HG03108 (cell line): ENCODE measurements around the gene SLC25A2.
"Not testable (repeated sequence)": the region's sequence is repeated elsewhere in the genome, so short reads cannot be mapped to it uniquely, and the experiment has no call there.

Experiments used
- ATAC-seq: cut with Tn5 transposase; IDR thresholded peaks from one replicate; pipeline ENCODE4 v1.9.1; 2021; ENCODE audit warnings: moderate library complexity; ENCODE audit not compliant: unreplicated experiment

SLC25A2 gene

DNA sequence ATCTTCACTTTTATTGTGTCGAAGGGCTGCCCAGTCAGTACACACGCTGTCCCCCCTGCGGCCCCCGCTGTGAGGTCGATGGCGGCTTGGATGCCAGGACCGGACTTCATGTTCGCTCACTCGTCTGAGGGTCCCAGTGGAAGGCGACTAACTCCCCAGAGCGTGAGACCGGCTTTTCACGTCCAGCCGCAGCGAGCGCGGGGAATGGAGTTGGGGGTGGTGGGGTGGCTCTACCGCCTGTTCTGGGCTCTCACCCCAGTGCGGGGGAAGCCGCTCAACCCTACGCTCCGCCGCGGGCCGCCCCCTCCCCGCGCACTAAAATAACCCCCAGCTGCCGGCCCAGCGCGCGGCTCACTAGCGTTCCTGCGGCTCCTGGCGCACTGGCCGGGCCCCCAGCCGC is at the start of gene SLC25A2:
TSS of gene SLC25A2 (minus strand) at position 294 of the 400 bp plus-strand sequence. CDS start at position 110, 184 bp downstream.
- ATAC-seq: no peak

DNA sequence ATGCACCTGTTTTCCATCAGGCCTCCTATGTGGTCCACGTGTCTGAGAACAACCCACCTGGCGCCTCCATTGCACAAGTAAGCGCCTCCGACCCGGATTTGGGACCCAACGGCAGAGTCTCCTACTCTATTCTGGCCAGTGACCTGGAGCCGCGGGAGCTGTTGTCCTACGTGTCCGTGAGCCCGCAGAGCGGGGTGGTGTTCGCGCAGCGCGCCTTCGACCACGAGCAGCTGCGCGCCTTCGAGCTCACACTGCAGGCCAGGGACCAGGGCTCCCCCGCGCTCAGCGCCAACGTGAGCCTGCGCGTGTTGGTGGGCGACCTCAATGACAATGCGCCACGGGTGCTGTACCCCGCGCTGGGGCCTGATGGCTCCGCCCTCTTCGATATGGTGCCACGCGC is 47.7 kb upstream of the SLC25A2 start:
- no peak for ATAC-seq

- no peak for ATAC-seq
These were observed 46.2 kb upstream of the SLC25A2 start, which contains the start of gene PCDHGB1 for GRCh38 chr5:141349917-141350619. Gene PCDHGB1 (plus strand): TSS chr5:141350099. CDS start chr5:141350261, 162 bp downstream.

DNA sequence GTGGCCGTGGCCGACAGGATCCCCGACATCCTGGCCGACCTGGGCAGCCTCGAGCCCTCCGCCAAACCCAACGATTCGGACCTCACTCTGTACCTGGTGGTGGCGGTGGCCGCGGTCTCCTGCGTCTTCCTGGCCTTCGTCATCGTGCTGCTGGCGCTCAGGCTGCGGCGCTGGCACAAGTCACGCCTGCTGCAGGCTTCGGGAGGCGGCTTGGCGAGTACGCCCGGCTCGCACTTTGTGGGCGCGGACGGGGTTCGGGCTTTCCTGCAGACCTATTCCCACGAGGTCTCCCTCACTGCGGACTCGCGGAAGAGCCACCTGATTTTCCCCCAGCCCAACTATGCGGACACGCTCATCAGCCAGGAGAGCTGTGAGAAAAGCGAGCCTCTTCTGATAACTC is 42.2 kb upstream of the SLC25A2 start:
- ATAC-seq: not testable (repeated sequence)

- ATAC-seq: no peak
These were observed 41.5 kb upstream of the SLC25A2 start for GRCh38 chr5:141345327-141345726.

- ATAC-seq: no peak
These were observed 40.2 kb upstream of the SLC25A2 start for GRCh38 chr5:141343953-141344463.

DNA sequence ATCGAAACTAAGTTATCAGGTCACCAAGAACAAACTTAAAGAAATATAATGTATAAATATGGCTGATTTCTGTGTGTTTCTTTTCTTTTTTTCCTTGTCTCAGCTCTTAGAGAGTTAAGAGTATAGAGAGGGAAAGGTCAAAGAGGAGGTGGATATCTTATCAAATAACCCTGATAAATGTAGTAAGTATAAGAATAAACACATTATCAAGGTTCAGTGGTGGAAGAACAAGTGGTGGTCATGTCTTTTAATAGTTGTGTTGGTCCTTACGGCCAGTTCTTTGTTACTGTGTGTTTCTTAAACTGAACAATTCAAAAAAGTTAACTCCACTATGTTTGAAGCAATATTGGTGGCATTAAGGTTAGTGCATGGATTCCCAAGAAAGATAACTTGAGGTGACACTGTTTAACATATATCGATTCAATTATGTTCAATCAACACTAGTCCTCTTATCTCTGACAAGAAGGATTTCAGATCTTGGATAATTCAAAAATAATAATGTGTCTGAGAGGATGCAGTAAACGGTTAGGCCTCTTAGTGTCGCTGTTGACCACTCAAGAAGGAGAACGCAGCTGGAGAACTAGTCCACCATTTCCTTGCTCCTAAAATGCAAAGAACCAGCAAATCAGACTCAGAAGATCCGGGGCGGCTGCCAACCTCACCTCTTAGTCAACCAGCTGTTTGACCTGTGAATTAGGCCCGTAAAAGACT is 39.5 kb upstream of the SLC25A2 start, which contains the start of gene PCDHGA3:
TSS of gene PCDHGA3 (plus strand) at position 588 of the 711 bp plus-strand sequence. CDS start 205 bp downstream, outside the sequence.
- ATAC-seq: no peak

DNA sequence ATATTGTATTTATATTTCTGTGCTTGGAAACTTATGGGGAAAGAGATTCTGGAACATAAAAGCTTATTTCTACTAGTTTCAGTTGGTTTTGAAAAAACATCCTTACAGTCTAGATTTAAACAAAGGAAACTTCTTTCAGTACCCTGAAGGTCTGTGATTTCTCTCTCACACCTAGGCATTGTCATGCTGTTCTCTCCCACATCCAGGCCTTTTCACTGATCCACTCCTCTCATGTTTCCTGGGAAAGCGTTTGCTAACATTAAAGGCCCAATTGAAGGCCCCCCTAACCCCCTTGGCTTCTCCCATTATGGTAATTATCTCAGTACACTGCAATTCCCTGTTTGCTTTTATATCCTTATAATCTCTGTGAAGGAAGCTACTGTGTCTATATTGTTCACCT is 38.9 kb upstream of the SLC25A2 start:
- no peak for ATAC-seq

DNA sequence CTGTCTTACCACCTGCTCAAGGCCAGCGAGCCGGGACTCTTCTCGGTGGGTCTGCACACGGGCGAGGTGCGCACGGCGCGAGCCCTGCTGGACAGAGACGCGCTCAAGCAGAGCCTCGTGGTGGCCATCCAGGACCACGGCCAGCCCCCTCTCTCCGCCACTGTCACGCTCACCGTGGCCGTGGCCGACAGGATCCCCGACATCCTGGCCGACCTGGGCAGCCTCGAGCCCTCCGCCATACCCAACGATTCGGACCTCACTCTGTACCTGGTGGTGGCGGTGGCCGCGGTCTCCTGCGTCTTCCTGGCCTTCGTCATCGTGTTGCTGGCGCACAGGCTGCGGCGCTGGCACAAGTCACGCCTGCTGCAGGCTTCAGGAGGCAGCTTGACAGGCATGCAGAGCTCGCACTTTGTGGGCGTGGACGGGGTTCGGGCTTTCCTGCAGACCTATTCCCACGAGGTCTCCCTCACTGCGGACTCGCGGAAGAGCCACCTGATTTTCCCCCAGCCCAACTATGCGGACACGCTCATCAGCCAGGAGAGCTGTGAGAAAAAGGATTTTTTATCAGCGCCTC is 37.0 kb upstream of the SLC25A2 start:
- ATAC-seq: not testable (repeated sequence)

GRCh38 chr5:141338538-141339306 is 34.9 kb upstream of the SLC25A2 start, which contains the start of gene PCDHGA2:
Gene PCDHGA2 (plus strand): TSS chr5:141338760.
- ATAC-seq: no peak

DNA sequence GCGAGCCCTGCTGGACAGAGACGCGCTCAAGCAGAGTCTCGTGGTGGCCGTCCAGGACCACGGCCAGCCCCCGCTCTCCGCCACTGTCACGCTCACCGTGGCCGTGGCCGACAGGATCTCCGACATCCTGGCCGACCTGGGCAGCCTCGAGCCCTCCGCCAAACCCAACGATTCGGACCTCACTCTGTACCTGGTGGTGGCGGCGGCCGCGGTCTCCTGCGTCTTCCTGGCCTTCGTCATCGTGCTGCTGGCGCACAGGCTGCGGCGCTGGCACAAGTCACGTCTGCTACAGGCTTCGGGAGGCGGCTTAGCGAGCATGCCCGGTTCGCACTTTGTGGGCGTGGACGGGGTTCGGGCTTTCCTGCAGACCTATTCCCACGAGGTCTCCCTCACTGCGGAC is 28.7 kb upstream of the SLC25A2 start:
- ATAC-seq: not testable (repeated sequence)

DNA sequence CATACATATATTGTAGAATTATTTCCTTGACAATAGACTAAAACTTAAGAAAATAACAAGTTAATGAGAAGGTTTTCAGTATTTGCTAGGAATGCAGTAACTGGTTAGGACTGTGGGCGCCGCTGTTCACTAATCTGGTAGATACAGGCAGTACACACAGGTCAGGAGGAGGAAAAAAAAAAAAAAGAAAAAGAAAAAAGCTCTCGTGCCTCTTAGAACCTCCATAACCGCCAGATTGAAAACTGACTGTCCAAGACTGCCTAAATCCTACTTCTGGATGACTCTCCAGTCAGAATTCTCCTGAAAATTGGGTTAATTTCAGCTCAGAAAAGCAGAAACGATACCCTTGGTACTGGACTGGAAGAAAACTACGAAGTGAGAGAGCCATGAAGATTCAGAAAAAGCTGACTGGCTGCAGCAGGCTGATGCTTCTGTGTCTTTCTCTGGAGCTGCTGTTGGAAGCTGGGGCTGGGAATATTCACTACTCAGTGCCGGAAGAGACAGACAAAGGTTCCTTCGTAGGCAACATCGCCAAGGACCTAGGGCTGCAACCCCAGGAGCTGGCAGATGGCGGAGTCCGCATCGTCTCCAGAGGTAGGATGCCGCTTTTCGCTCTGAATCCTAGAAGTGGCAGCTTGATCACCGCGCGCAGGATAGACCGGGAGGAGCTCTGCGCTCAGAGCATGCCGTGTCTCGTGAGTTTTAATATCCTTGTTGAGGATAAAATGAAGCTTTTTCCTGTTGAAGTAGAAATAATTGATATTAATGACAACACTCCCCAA is 26.6 kb upstream of the SLC25A2 start, which contains the start of gene PCDHGA1:
TSS of gene PCDHGA1 (plus strand) at position 216 of the 782 bp plus-strand sequence.
- ATAC-seq: no peak

DNA sequence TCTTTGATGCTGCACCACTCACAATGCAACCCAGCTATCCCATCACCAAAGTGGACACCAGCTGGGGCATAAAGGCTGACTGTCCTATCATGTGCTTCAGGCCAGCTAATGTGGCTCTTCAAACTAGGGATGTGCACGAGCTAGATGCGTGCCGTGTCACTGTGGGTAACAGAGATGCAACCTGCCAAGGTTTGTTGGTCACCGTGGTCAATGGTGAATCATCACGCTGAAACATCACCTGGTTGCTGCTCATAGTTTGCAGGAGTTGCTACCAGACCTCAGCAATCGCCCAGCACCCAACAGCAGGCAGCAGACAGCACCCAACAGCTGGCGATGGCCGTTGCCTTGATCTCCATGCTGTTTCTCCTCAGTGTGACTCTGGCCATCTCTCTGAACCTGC is 24.4 kb upstream of the SLC25A2 start:
- no peak for ATAC-seq

DNA sequence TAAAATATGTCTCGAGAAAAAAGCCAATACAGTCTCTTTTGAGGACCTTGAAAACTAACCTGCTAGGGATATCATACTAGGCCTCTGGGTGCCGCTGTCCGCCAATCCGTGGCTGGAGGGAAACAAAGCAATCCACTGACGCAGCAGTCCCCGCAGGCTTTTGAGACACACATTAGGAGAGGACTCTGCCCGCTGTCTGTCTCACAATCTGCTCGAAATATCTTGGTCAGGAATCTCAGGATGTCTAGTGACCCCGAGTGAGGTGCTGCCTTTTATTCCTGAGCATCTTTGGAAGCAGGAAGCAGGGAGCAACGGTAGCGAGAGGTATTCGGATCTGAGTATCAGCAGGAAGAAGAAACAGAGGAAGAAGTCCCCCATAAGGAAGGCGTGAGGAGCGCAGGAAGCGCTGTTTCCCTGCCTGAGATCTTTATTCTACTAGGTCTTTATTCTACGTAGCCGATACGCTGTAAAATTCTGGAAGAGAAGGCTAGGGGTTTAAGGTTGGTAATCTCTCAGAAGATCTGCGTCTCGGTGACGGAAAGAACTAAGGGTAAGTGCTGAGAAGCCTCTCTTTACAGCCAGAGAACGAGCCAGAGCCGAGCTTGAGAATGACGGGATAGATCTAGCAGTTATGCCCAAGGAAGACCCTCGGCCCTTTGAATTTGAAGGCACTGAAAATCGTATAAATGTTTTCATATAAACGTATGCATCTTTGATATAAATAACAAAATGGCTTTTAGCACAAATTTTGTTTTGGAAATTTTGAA is 22.4 kb upstream of the SLC25A2 start:
- peak; percentile 69 for ATAC-seq

- ATAC-seq: no peak
These were observed 18.4 kb upstream of the SLC25A2 start for GRCh38 chr5:141322261-141322660.

DNA sequence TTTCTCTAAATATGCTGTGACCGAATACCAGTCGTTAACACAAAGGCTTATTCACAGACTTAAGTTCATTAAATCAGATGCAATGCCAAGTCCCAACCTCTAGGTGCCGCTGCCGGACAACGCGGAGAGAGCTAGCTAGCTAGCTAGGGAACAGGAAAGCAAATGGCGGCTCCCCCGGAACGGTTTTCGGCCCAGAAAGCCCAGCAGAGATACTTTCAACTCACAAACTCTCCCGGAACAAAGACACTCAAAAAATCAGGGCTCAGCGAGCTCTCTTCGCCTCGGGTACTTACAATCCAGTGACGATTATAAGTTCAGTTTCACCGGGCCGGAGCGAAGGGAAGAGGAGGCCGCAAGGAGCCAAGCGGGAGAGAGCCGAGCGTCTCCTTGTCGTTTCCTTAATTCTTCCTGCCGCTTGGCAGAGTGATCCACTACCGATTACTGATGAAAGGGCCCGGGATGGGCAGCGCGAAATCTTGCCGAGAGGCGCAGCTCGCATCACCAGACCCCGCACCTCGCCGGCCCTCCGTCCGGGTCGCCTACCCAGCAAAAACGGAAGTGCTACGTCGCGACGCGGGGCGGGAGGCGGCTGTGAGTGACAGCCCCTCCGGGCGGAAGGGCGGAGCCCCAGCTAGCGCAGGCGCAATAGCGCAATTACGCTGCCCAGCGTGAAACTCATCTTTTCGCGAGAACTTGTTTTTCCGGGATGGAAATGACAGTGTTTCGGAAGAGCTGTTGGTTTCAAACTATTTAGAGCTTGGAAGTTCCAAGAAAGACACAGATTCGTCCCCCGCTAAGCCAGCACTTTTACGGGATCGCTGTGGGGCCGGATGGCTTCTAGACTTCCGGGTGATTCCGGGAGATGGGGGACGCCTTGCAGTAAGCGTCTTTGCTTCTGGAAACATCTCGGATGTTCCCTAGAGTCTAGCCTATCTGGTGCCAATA is 16.6 kb upstream of the SLC25A2 start, which contains the start of gene TAF7:
TSS of gene TAF7 (minus strand) at position 560 of the 945 bp plus-strand sequence. CDS start 740 bp downstream, outside the sequence.
- peak; percentile 93 for ATAC-seq

DNA sequence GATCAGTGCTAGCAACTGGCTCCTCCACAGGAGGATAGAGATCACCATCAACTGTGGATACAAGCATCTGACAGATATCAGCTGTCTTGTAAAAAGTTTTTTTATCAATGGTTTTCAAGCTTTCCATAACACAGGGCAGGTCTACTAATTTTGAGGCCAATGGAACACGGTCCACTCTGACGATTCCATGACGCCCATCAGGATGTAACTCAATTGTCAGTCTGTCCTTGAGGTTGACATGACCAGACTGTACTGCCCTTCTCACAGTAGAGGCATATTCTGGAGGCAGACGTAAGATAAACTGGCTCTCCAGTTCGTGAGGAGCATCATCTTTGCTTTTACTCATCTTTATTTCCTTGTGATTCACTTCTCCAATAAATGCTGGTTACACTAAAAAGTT is 15.8 kb upstream of the SLC25A2 start:
- ATAC-seq: no peak

- ATAC-seq: no peak
These were observed 15.4 kb upstream of the SLC25A2 start for GRCh38 chr5:141319202-141319601.
